Stimulated activated CD8-positive, alpha-beta memory T cell treated with anti-CD3 and anti-CD28 coated beads, Interleukin-15, amount 100 ng/mL, for 24 hours (primary cell): ENCODE data around the gene LRRC53.

Experiments used
- DNase-seq: peaks from one replicate; pipeline ENCODE4 v3.0.0-alpha.2; 2020; ENCODE audit warnings: low read depth

Gene LRRC53

GRCh38 chr1:74434321-74434720 lies 78.1 kb downstream of the LRRC53 start:
- no peak for DNase-seq

DNA sequence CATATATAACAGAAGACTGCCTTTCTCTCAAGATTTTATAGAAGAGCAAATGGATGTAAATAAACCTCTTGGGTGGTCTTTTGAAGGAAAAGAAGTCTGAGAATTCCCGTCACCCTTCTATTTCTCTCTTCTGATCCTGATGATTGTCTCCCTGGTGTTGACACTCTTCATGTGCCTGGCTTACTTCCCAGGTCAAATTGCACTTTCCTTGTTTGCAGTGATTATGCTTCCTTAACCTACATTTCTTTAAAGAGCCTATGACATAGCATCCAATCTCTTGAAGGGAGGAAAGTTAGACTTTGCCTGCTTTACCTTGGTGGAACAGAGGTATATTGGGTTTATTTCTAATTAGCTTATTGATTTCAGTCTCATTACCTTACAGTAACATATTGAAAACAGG lies 80.1 kb downstream of the LRRC53 start:
- DNase-seq: no peak

DNA sequence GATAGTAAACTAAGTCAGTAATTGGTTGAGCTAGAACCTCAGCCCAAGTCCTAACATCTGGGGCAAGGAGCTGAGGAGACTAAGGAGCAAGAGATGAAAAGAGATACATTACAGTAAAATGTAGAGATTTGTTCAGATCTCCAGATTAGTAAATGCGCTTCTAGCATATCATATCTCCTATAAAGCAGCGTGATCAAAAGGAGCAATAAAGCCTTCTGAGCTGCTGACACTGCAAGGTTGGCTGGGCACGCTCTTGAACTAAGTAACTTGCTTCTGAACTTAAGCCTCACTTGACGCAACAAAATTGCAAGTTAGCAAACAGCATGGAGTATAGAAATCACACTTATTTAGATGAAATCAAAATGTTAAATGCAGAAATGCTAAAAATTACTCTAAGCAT lies 80.9 kb downstream of the LRRC53 start:
- DNase-seq: no peak

DNA sequence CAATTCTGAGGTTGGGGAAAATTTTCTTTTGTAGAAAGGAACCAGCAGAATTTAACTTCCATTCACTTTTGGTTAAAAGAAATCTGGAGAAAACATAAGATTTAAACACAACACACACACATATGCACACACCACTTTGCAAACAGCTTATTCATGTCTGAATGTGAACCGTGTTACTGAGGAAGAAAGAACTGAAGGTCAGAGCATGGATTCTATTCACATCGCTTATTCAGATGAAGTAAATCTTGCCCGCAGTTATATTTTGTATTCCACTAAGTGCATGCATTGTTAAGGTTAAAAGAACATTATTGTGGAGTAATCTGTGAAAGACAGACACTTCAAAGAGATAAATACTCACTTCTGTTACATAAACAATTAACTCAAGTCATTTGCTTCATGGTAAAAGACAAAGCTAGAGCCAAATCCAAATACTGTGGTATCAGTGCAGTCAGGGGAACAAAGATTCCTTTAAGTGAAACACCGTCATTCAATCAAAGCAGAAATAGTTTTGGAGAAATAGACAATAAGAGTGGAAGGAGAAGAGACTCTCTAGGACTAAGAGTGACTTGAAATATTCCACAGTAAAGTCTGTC lies 82.0 kb downstream of the LRRC53 start:
- no peak for DNase-seq

DNA sequence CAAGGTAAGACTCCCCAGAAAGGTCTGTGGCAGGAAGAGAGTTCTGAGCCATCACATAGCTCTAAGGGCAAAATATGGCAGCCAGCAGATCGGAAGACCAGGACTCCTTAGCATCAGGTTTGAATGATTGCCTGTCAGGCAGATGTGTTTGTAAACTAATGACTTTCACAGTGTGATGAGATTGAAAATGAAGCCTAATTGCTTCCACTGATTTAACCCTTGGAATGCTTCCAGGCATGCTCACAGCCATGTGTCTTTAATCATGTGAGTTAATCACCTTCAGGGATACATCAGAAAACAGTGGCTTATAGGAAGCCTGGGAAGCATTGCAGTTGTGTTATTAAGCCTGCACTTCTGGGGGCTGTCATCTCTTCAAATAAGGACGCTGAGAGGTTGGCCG lies 82.8 kb downstream of the LRRC53 start:
- no peak for DNase-seq

GRCh38 chr1:74427681-74428080 lies 84.7 kb downstream of the LRRC53 start:
- no peak for DNase-seq

DNA sequence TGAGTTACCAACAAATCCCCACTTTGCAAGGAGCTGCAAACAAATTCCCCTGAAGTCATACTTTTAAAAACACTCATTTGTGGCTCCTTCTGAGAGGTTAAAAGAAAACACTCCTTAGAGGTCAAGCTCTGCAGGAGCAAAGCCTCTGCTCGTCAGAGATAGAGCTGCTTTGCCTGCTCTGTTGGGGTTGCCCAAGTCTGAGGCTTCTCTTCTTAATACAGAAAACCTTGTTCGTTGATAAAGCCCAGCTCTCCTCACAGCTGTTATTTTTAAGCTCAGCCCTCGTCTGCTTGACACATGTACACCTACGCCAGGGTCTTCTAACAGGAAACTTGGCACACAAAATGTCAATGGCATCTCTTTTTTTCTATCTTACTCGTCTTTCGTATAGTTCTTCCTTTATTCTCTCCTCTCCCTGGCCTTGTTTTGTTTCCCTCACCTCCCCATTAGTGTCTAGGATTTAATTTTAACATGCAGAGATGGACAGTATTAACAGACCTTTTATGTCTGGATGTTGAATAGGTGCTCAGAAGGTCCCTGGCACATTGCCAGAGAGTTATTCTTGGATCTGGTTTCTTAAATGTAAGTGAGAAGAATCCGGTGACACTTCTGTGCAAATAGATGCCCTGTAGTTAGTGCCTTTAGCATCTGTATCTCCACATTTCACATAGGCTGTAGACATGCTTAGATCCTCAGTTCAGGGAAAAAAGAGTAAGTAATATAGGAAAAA lies 86.0 kb downstream of the LRRC53 start:
- DNase-seq: no peak

DNA sequence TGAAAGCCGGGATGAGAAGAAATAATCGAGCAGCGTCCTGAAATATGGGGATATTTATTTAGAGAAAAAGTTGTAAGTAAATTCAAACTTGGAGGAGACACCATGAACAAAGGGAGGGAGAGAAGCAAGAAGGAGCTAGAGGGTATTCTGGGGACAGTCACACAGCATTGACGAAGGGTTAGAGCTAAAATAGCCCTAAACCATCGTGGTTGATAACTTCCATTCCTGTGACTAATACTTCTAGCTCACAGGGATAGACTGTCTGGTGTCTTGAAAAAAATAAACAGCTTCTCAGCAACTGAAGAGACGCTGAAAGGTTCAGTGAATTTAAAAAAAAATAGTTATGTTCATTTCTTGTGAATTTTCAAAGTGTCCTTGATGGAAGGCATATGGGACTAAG lies 86.7 kb downstream of the LRRC53 start:
- DNase-seq: no peak

DNA sequence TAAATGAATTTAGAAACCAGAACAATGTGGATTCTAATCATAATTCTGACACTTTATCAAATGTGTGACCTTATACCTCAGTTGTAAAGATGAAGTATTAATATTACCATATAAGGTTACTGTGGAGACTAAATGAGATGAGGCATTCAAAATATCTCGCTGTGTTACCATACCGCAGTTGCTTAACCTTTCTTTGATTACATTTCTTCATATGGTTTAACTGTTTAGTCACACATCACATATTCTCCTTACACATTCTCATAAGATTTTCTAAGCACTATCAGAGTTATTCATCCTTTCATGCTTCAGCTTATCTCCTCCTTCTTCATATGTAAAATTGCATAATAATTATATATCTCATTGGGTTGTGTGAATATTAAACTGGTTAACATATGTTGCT lies 88.9 kb downstream of the LRRC53 start:
- DNase-seq: no peak

GRCh38 chr1:74422421-74423292 lies 89.8 kb downstream of the LRRC53 start:
- DNase-seq: no peak

DNA sequence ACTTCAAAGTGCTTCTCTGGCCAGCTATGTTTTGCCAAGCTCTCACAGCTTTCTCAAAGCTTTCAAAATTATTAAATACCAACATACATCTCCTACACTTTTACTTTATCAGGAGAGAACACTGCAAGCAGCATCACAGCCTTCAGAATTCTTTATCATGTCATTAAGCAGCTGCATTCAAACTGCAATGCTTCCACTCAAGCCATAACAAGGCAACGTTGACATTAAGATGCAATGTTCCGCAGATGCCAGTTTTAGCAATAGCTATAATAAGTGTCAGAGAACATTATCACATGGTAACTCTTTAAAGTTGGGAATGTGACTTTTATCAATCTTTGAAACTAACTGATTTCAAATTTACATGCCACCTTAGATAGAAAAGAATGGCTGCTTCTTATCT lies 91.9 kb downstream of the LRRC53 start:
- no peak for DNase-seq
